Midbrain (tissue), 1 donor: ENCODE measurements around the gene DGKD.

Experiments used
- DNase-seq: peaks from one replicate; lab custom pipeline; 2025; lab: John Stamatoyannopoulos, UW

The DGKD gene

DNA sequence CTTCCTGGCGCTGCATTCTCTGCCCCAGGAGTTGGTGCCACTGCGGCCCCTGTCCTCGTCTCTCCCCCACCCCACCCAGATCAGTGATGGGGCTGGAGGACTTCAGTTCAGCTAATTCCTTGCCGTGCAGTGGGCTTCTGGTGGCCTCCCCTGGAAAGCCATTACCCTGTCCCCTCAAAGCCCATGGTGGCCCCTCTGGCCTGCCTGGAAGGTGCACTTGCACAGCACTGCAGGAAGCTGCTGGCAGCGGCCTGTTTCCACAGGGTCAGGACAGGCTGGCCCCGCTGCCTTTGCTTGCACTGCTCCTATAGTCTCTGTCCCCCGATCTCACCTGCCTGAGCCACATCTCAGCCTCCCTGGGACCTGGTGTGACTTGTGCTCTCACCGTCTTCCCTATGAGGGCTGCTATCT, 107.2 kb downstream of the DGKD start:
- DNase-seq: no peak

DNA sequence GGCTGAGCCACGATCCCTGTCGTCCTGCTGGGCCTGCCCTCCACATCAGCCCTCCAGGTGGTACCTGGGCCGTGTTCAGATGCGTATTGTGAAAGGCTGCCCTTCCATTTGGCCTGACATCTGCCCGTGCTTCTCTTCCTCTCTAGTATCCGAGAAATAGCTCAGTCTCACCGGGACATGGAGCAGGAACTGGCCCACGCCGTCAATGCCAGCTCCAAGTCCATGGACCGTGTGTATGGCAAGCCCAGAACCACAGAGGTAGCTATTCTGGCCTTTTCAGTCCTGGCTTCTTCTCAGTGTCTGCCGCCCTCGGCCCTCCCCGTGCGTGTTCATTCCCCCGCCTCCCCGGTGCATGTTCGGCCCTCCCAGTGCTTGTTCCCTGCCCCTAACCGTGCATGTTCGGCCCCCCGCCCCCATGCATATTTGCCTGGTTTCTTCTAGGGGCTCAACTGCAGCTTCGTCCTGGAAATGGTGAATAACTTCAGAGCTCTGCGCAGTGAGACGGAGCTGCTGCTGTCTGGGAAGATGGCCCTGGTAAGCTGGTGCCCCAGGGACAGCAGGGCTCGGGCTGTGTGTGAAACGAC, 108.0 kb downstream of the DGKD start:
- DNase-seq: no peak

DNA sequence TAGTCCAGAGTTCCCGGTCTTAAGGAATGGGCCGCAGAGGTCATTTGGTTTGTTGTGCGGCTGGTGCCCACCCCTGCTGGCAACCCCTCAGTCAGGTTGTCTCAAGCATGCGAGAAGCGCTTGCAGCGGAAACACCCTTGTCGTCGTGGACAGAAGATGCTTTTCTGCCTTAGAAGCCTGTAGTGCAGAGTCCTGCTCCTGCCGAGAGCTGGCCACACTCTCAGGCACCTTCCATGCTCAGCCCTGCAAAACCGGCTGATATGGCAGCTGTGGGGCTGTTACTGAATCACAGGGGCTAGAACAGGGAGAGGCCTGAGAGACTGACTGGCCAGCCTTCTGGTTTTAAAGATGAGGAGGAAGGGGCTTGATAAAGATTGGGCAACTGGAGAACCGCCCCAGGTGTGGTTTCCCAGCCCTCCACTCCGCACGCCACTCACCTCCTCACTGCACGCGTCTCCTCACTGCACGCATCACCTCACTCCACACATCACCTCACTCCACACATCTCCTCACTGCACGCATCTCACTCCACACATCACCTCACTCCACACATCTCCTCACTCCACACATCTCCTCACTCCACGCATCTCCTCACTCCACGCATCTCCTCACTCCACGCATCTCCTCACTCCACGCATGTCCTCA, 108.7 kb downstream of the DGKD start:
- no peak for DNase-seq

DNA sequence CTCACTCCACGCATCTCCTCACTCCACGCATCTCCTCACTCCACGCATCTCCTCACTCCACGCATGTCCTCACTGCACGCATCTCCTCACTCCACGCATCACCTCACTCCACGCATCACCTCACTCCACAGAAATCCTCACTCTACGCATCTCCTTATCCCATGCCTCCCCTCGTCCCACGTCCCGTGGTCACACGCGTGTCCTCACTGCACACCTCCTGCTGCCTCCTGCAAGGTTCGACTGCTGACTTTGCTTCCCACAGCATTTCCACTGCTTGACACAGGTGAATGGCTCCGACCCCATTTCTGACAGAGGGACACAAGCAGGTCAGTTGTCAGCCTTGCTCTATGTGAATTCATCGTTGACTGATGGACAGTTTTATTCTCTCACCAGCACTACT, 109.3 kb downstream of the DGKD start:
- no peak for DNase-seq

DNA sequence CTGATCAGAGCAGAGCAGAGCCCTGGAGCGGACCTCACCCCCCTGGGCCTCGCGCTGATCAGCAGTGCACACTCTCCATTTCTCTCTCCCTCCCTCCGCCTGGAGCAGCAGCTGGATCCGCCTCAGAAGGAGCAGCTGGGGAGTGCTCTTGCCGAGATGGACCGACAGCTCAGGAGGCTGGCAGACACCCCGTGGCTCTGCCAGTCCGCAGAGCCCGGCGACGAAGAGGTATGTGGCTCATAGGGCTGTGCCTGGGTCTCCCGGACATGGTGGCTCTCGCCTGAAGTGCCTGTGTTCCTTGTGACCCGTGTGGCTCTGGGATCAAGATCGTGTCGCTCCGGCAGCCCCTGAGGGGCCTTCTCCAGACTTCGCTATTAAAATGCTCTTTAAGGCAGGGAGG, 109.8 kb downstream of the DGKD start:
- DNase-seq: no peak

DNA sequence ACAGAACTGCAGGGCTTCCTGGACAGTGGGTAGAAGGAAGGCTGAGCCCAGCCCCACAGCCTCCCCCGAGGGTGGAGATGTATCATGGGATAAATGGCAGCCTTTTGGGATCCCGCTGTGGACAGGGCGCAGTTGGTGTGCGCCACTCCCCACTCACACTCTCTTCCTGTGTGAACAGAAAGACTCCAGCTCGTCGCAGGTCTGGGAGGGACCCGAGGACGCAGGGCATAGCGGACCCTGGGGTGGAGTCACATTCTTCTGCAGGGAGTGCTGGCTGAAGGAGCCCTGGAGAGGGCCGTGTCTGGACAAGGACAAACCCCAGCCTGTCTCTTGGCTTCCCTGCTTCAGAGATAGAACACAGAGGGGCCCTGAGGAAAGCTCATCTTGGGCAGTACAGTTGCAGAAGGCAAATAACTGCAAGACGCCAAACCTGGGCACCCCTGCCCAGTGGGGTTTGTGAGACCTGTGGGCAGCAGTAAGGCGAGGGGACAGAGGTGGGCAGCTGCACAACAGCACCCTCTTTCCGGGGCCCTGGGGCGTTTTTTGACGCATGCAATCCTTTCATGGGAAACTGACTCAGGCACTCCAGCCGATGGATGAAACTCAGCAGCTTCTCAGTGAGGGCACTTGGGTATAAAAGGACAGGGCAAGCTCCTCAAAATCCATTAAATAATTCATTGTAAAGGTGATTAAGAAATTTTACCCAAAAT, 110.4 kb downstream of the DGKD start:
- DNase-seq: no peak

DNA sequence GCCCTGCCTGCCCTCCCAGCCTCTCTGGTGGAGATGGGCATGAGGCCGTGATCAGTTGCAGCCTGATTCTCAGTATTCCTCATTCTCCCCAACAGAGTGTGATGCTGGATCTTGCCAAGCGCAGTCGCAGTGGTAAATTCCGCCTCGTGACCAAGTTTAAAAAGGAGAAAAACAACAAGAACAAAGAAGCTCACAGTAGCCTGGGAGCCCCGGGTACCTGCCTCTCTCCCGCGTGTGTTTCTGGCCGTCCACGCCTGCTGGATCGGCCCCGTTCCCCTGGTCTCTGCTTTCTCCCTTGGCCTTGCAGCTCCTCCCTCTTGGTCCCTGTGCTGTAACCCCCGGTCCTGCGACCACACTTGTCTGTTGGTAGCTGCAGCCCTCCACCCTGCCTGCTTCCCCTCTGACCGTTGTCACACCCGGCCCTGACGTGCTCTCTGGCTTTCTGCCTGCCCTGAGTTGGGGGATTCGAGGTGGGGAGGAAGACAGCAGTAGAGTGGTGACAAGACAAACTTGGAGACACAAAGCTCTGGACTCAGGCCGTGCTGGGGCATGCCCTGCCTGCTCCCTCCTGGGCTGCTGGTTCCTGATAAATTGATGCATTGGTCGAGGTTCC, 112.8 kb downstream of the DGKD start:
- peak; percentile 53 for DNase-seq

DNA sequence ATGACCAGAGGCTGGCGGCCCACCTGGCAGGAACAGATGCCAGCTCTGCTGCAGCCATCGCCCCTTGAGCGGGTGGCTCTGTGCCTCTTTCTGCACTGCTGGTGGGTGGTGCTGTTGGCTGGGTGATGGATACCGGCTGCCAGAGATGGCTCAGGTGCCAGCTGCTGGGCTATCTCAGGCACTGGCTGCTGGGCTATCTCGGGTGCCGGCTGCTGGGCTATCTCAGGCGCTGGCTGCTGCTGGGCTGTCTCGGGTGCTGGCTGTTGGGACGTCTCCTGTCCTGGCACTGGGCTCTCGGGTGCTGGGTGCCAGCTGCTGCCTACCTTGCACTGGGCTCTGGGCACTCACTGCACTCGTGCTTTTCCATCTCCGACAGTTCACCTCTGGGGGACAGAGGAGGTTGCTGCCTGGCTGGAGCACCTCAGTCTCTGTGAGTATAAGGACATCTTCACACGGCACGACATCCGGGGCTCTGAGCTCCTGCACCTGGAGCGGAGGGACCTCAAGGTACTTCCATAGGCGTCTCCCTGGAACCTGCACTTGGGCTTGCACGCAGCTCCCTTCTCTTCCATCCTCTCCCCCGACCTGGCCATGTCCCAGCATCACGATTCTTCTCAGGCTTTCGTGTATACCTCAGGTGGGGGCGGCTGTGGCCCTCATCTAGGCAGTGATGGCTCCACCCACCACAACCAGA, 113.9 kb downstream of the DGKD start:
- DNase-seq: no peak

DNA sequence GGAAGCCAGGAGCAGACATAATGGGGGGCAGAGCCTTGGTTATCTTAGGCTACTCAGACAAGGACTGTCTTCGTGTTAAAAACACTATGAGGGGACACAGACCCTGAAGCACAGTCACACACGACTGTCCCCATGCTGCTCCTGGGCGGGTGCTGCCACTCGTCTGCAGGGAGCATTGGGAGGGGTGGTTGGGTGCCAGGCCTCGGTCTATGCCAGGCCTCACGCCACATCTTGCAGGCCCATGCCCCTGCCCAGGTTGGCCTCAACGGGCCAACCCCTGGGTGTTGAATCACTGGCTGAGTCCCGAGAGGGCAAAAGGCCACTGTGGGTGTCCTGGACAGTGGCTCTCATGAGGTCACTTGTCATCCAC, 114.4 kb downstream of the DGKD start:
- DNase-seq: no peak

DNA sequence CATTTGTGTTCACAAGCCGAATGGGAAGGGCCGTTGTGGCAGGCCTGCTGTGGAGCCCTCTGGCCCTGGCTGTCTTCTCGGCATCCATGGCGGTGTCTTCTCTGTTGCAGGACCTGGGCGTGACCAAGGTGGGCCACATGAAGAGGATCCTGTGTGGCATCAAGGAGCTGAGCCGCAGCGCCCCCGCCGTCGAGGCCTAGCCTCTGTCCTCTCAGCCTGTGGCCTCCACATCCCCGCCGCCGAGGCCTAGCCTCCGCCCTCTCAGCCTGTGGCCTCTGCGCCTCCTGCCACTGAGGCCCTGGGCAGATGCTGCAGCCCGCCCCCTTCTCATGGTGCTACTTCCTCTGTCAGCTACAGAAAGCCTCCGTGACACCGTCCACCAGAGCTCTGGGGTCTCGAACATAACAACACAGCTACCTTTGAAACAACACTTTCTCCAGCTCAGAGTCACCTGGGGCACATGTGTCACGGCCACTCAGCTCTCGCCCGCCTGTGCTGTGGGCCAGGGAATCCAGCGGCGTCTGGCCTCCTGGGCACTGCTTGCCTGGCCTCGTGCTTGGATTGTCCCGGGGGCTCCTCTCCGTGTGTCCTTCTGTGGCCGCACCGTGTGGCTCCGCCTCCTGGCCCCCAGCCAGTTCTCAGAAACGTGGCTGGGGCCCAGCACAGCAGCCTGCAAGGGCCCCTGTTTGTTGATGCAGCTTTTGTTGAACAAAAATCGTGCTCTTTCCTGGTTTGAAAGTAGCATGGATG, 115.1 kb downstream of the DGKD start:
- DNase-seq: no peak

DNA sequence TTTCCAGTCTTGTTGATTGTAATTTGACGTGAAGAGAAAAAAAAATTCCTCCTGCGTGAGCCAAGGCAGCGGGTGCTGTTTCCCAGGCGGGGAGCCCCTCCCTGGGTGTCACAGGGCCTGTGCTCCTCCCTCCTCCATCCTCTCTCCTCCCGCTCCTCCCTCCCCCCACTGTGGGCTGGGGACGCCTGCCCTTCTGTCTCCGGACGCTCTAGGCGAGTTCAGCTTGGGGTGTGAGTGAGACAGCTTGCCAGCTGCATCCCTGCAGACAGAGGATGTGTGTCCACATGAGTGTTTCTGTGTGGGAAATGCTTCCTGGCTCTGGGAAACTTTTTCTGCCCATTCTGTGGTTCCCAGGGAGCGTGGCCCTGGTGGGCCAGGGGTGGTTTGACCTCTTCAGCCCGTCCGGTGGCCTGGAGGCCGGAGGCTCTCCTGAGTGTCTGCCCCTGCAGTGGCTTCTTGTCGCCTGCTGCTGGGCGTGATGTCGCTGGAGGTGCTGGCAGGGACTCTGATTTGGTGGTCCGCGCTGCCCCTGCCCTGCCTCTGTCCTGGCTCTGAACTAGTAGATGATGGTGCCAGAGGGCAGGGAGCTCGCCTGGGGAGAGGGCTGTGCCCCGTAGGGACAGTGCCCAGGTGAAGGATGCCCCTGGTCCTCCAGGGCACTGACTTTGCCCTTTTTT, 115.9 kb downstream of the DGKD start:
- peak; percentile 83 for DNase-seq

DNA sequence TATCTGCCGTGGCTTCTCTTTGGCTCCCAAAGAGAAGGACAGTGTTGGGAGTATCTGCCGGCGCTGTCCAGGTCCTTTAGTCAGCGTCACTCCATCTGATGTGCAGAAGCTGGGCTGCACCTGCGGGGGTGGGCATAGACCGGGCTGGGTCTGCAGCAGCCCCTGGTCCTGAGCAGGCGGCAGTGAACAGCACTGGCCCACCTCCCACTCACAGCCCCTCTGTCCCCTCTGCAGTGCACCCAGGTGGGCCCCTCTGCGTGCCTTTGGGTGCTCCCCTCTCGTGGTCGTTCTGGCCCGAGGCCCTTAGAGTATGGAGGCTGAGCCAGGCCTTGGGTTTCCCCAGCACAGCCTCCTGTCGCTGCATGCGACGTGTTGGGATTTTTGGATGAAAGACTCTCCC, 116.5 kb downstream of the DGKD start:
- DNase-seq: no peak

DNA sequence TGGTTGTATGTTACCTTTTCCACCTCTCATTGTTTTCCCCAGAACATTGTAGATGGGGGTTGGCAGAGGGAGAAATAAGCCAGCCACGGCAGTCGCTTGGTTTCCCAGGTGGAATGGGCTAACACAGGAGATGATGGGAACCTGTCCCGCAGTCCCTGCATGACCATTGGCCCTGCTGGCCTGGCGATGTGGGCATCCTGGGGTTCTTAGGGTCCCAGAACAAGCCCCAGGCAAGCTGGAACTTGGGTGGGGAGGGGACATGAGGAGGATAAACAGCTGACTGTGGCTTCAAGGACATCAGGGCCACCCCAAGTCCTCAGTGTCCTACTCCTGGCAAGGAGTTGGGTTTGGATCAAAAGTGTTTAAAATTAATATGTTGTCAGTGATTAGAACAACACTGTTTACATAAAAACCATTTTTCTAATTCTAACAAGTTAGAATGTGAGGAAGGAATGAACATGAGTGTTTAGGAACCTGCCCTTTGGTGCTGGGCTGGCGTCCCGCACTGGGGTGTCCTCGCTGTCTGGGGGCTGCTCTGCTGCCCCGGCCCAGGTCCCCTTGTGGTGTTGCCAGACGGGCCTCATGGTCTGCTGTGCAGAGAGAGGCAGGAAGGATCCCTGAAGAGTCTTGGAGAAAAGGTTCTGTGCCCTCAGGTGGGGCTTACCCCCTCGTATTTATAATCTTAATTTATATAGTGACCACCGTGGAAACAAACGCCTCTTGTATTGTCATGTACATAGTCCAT, 117.2 kb downstream of the DGKD start:
- no peak for DNase-seq

DNA sequence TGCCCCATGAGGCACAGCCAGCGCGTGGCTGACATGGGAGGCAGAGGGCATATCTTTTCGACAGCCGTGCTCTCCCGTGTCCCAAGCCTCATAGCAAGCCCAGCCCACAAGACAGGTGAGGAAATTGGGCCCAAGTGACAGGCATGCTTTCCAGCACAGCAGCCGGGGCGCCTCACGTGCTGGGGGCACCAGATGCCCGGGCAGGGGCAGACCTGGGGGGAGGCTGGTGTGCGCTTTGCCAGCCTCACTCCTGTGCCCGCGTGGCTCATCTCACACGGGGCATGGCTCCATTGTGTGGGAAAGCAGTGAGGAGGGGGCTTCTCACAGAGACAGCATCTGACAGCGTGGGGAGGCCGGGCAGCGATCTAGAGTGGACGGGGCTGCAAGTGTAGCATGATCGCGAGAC, 119.1 kb downstream of the DGKD start:
- DNase-seq: no peak

DNA sequence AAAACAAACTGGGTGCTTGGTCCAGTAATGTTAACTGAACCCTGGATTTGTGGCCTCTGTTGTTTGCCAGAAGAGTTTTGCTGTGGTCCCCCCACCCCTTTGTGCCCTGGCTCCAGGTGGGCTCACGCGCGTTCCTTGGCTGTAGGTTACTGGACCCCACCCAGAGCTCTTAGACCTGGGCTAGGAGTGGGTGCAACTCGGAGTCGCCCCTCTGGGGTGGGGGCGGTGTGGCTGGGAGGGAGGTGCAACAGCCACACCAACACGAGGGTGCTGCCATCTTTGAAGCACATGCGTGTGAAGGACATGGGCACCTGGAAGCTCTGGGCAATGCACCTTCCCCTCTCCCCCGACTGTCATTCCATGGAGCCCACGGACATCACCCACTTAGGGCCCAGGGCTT, 119.6 kb downstream of the DGKD start:
- no peak for DNase-seq

DNA sequence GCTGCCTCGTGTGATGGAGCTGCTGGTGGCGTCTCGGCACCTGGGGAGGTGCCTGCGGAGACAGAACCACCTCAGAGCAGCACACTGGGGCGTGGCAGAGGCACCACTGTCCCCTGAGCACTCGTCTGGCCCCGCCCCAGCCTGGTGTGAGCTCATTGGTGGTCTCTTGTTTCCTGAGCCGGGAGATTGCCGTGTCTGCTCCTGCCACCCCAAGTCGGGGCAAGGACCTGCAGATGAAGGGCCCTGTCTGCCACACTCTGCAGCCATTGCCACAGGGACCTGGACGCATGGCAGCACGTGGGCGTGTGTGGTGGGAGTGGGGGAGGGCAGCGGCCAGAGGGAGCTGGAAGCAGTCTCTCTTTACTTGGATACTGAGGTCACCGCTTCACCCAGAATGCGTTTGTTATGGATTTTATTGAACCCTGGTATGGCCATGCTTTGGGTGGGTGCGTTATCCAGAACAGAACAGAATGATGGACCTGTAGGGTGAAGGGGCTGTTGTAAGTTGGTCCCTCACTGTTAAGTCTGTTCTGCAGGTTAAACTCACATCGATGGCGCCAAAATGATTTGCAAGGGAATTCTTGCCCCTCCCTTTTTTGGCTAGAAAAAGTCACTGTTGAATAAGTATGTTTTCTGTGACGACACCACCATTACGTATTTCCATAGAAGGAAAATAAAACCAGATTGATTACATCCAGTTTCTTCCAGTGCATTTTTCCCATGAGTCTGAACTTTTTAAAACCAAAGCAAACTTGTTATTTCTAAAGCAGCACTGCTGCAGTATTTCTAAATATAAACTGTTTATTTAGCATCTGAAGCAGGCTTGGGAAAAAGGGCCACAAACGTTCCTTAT, 120.2 kb downstream of the DGKD start:
- no peak for DNase-seq

DNA sequence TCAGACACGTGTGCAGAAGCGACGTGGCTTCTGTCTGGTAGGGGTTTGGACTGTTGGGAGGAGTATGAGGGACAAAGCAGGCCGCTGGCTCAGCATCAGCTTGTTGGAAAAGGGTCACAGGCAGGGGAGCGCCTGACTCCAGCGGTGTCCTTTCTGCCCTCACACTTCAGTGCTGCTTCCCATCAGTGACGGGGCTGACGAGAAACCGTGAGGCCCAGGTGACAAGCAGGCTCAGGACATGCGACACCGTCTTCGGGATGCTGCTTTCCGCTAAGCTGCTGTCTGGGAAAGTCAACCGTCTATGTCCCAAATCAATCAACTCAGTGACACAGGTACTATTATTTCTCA, 121.7 kb downstream of the DGKD start:
- no peak for DNase-seq

DNA sequence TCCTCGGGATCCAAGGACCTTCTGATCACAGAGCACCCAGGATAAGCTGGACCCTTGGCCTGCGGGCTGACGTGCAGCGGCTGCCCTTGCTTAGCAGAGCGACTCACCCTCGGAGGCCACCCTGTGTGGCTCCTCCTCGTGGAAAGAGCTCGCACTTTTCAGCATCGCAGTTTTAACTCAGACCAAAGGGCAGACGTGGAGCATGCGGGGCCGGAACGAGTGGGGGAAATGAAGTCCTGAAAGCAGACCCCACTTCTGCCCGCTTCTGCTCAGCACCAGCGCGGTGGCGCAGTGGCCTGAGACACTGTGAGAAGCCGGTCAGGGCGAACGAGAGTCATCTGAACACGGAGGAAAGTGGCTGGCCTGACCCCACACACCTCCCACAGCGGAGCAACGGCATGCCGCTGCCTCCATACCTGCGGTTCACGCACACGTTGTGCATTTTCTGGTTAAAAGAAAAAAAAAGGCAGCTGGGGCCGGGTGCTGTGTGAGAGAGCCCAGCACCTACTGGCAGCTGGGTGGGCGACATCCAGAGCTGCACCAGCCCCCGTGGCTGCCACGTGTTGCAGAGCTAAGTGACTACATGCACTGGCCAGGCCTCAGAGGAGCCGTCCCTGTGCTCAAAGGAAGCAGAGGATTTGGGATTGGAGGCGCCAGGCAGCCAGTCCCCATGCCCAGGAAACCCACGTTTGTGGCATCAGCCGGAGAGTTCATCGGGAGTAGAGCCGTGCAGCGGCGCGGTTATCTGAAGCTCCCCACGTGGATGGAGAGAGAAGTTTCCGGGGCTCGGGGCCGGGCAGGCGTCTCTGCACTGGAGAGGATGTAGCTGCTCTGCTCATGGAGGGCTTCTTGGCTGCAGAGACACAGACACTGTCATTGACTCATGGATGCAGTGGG, 122.6 kb downstream of the DGKD start:
- DNase-seq: no peak
